ENCODE results near the gene XXYLT1.

The XXYLT1 gene

GRCh38 chr3:195182470-195182795 is 88.5 kb downstream of the XXYLT1 start:
- DNase-seq: no peak

DNA sequence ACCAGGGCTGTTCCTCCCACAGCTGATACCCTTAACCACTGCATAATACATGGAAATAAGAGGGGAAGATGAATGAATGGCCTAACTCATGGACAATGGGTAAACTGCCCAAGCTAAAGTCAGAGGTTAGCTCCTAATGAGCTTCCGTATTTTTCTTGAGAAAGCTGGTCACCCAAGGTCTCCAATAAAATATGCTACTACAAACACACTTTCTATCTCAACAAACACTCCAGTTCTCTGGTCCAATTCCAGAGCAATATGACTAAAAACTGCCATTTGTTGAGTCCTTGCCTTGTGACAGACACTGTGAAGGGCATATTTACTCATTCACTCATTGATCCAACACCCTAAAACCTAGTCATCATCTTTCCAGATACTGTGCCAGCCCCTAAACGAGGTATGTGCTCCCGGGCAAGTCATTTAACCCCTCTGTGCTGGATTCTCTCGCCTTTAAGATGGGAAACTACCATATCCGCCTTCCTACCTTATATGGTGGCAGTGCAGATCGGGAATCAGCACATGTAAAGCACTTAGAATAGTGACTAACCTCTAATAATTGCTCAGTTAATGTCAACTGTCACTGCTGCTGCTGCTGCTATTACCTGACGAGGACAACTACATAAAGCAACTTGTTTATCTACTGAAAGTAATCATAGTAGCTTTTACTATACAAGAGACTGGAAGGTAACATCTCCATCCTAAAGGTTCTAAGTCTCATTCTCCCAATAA is 89.1 kb downstream of the XXYLT1 start:
- DNase-seq: no peak

DNA sequence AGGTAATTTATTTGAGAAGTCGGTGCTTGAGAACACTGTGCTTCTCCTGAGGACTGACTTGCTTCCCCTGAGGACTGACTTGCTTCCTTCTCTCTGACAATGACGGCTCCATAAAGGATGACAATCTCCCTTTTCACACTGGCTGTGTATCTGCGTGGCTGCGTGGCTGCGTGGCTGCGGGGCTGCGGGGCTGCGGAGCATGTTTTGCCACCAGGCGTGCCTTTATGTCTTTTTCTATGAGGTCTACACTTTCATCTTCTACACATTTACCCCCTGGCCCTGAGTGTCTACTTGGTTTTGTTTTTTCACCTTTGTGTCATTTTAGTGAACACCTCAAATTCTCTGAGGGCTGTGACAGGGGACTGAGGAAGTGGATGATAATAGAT is 89.9 kb downstream of the XXYLT1 start:
- DNase-seq: no peak

- DNase-seq: no peak
These were observed 90.4 kb downstream of the XXYLT1 start for GRCh38 chr3:195180490-195181112.

GRCh38 chr3:195179776-195180489 is 91.0 kb downstream of the XXYLT1 start:
- no peak for DNase-seq

- DNase-seq: no peak
These were observed 92.6 kb downstream of the XXYLT1 start for GRCh38 chr3:195178124-195178910.

- DNase-seq: no peak
These were observed 93.4 kb downstream of the XXYLT1 start for GRCh38 chr3:195177422-195178123.

GRCh38 chr3:195176776-195177175 is 94.2 kb downstream of the XXYLT1 start:
- DNase-seq: no peak

DNA sequence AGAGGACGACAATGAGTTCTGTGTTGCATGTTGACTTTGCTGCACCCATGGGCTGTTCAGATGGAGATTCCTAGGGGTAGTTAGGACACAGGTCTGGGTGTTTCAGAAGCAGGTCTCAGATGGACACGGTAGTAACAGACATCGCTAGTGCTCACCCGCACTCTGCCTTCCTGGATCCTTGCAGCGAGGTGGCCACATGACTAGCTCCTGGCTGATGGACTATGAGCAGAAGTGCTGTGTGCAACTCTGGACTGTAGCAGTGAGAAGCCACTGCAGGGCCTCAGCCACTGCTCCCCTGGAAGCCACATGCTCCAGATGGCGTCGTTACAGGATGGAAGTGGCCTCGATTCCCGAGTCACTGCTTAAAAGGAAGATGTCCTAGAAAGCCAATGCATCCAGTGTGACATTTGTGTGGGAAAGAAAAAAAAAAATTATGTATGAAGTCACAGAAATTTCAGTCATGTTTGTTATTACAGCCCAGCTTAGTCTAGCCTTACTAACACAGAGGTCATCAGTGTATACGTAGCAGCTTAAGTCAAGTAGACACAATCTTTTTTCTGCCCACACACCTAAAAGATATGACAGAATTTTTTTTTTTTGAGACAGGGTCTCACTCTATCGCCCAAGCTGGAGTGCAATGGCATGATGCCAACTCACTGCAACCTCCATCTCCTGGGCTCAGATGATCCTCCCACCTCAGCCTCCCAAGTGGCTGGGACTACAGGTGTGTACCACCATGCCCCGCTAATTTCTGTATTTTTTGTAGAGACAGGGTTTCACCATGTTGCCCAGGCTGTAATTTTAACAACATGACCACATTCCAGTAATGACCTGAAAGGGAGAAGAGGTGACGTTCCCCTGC is 95.3 kb downstream of the XXYLT1 start:
- no peak for DNase-seq

DNA sequence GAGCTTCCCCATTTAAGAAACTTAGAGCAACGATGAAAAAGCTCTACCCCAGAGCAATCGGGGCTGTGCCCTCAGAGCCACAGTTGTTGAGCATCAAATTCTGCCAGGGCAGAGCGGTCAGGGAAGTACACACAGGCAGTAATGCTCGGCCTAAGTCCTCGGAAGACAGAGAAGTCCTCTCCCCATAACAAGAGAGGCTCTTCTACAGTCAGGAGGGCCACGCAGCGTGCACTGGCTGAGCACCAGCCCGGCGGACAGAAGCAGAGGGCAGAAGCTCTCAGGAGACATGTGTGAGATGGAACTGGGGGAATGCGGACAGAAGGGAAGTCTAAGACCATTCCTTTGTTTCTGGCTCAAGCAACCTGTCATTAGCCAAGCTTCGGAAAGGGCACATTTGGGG is 95.9 kb downstream of the XXYLT1 start:
- no peak for DNase-seq

DNA sequence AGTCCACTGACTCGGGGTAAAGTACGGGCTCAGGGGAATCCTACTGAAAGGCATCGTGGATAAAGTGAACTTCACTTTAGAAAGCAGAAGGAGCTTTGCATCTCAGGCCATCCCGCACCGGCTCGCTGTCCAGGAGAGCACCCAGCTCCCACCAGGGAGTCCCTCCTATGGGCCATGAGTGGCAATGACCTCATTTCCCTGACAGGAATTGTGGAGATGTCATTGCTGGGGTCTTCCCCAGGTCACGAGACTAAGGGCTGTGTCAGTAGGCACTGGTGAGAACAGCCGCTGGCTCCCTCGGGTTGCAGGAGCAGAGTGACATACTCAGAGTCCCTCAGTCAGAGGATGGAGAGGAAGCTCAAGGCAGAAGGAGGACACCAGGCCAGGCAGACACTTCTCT is 97.3 kb downstream of the XXYLT1 start:
- no peak for DNase-seq

- no peak for DNase-seq
These were observed 98.1 kb downstream of the XXYLT1 start for GRCh38 chr3:195172896-195173295.

GRCh38 chr3:195172039-195172684 is 98.8 kb downstream of the XXYLT1 start:
- no peak for DNase-seq

DNA sequence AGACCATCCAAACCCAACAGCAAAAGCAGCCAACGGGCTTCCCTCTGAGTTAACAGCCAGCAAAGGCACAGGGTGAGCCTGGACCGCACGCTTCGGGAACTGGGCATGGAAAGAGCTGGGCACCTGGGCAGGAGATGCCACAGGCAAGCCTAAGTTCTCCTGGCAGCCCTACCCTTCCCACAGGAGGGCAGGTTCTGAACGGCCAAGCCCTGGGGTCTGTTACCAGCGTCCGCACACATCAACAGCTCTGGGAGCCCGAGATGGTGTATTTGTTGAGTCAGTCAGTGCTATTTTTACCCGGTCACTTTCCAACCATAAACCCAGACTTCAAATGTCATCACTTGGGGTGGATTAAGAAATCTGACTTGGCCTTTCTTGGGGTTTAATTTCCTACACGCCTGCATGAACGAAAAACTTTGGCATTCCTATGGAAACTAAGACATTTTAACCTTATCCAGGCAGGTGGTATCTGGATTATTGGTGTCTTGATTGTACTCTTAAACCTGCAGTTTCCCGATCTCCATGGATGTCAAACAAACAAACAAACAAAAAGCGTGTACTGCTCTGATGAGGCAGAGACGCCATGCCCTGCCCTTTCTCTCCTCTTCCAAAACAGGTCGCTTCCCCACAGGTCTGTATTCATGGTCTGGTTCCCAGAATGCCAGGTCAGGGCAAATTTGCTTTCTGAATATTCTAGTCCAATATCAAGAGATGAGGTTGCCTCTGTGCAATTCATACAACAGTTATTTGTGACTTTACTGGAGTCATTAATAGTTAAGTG is 99.7 kb downstream of the XXYLT1 start:
- DNase-seq: no peak

GRCh38 chr3:195170496-195170895 is 100.5 kb downstream of the XXYLT1 start:
- DNase-seq: no peak

- no peak for DNase-seq
These were observed 101.8 kb downstream of the XXYLT1 start for GRCh38 chr3:195169011-195169649.

GRCh38 chr3:195168009-195168762 is 102.8 kb downstream of the XXYLT1 start:
- DNase-seq: no peak

DNA sequence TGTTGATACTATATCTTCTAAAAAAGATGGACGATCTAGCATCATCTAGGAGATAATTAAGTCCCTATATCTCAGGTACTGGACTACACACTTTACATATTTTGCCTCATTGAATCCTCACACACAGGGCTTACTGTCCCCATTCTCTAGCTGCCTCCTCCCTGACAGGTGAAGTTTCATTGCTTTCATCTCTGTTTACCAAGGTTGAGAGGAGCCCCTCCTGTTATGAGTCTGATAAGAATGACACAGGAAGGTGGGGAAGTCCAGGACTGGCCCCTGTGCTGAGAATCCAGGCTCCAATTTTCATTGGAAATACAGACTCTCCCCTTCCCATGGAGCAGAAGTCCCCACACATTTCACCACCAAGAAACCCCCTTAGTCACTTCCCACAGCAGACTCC is 105.2 kb downstream of the XXYLT1 start:
- no peak for DNase-seq

- no peak for DNase-seq
These were observed 105.7 kb downstream of the XXYLT1 start for GRCh38 chr3:195165265-195165609.

Data from KG1 (cell line).